Measurements from ENCODE around the gene GOLGA8S.

GRCh38 chr15:23395030-23395692, 40.6 kb downstream of the GOLGA8S start:
- TF ChIP-seq POLR2AphosphoS5 (IDR thresholded peaks at IDR 0.05; ENCODE audit: low read depth, low read length) (no peak), POLR2A (IDR thresholded peaks at IDR 0.05; ENCODE audit: low read depth, low read length) (no peak)
